Suppressor macrophage treated with lipopolysaccharide for 1 hour (primary cell): Measurements from ENCODE around the gene RAP1GDS1.
"Not testable (repeated sequence)": the region's sequence is repeated elsewhere in the genome, so short reads cannot be mapped to it uniquely, and the experiment has no call there.

Source experiments
- DNase-seq, 3 donors: peaks; one replicate each; pipeline ENCODE4 v3.0.0-alpha.2; 2020 to 2022

RAP1GDS1 gene

GRCh38 chr4:98446499-98447375 is 185.6 kb downstream of the RAP1GDS1 start:
- peak; percentile 54 to 63 (median 58) for DNase-seq

- DNase-seq: no peak
Measured at GRCh38 chr4:98447648-98448047, 186.5 kb downstream of the RAP1GDS1 start.

GRCh38 chr4:98448908-98449307 is 187.7 kb downstream of the RAP1GDS1 start:
- no peak for DNase-seq

- no peak for DNase-seq
Measured at GRCh38 chr4:98452091-98452490, 190.9 kb downstream of the RAP1GDS1 start.

GRCh38 chr4:98457422-98457821 is 196.2 kb downstream of the RAP1GDS1 start:
- DNase-seq: not testable (repeated sequence)

- DNase-seq: not testable (repeated sequence)
Measured at GRCh38 chr4:98461121-98461865, 200.1 kb downstream of the RAP1GDS1 start.

- DNase-seq: no peak
Measured at GRCh38 chr4:98462487-98462886, 201.3 kb downstream of the RAP1GDS1 start.

- no peak for DNase-seq
Measured at GRCh38 chr4:98466868-98467599, 205.8 kb downstream of the RAP1GDS1 start.

GRCh38 chr4:98467627-98468072 is 206.5 kb downstream of the RAP1GDS1 start:
- peak; percentile 82 to 88 (median 85) for DNase-seq

- peak; percentile 17 to 51 (median 36) for DNase-seq
Measured at GRCh38 chr4:98468709-98469108, 207.5 kb downstream of the RAP1GDS1 start.

GRCh38 chr4:98469771-98470170 is 208.6 kb downstream of the RAP1GDS1 start:
- DNase-seq: peak in 1 of 3 donors; percentile 39

GRCh38 chr4:98470366-98470765 is 209.2 kb downstream of the RAP1GDS1 start:
- no peak for DNase-seq

GRCh38 chr4:98470831-98471230 is 209.6 kb downstream of the RAP1GDS1 start:
- DNase-seq: no peak

GRCh38 chr4:98473046-98473445 is 211.9 kb downstream of the RAP1GDS1 start:
- DNase-seq: peak in 1 of 3 donors; percentile 14

GRCh38 chr4:98474408-98474844 is 213.2 kb downstream of the RAP1GDS1 start:
- DNase-seq: peak in 2 of 3 donors; percentile 32 to 34

- DNase-seq: no peak
Measured at GRCh38 chr4:98476891-98477290, 215.7 kb downstream of the RAP1GDS1 start.

GRCh38 chr4:98479590-98479989 is 218.4 kb downstream of the RAP1GDS1 start:
- not testable (repeated sequence) for DNase-seq

- no peak for DNase-seq
Measured at GRCh38 chr4:98480535-98480934, 219.4 kb downstream of the RAP1GDS1 start.

- no peak for DNase-seq
Measured at GRCh38 chr4:98481167-98481566, 220.0 kb downstream of the RAP1GDS1 start.

GRCh38 chr4:98482503-98482846 is 221.3 kb downstream of the RAP1GDS1 start:
- DNase-seq: no peak

- peak in 2 of 3 donors; percentile 8 to 27 for DNase-seq
Measured at GRCh38 chr4:98482847-98483806, 221.9 kb downstream of the RAP1GDS1 start.

- no peak for DNase-seq
Measured at GRCh38 chr4:98484031-98484430, 222.8 kb downstream of the RAP1GDS1 start.
